ENCODE data around the gene VAMP2.

DNA sequence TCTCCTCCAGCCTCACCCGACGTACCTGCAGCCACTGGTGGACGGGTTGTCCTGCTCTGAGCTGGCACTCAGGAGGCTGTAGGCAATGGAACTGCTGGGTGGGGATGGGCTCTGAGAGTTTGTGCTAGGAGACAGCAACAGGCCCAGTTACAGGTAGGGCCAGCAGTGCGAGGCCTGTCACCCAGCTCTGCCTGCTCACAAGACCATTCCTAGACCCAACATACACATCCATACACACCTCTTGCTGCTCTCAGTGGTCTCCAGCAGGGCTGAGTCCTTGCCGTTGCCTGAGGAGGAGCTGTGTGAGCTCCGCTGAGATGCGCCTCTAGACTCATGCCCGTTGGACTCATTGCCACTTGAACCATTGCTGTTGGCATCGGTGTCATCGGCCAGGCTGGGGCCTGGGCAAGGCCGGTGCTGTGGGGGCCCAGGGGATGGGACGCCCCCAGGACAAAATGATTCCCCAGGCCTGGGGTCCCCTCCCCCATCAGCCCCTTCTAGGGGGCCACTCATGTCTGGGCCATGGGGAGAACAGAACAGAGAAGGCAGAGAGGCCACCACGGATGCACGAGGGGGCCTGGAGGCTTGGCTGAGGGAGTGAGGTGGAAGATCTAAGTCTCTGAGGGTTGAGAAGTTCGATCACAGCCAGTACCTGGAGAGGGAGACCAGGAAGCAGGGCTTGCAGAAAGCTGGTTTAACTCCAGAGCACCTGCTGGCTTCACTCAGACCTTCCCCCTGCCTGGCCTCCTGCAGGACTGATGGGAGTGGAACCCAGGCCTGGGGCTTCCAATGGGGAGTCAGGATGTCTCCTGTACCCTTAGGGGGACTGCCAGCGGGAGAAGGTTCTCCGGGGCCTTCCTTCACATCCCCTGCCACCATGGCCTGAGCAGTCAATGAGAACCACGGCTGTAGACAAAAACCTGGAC is 12.3 kb downstream of the VAMP2 start:
- TF ChIP-seq, protein P1, sequence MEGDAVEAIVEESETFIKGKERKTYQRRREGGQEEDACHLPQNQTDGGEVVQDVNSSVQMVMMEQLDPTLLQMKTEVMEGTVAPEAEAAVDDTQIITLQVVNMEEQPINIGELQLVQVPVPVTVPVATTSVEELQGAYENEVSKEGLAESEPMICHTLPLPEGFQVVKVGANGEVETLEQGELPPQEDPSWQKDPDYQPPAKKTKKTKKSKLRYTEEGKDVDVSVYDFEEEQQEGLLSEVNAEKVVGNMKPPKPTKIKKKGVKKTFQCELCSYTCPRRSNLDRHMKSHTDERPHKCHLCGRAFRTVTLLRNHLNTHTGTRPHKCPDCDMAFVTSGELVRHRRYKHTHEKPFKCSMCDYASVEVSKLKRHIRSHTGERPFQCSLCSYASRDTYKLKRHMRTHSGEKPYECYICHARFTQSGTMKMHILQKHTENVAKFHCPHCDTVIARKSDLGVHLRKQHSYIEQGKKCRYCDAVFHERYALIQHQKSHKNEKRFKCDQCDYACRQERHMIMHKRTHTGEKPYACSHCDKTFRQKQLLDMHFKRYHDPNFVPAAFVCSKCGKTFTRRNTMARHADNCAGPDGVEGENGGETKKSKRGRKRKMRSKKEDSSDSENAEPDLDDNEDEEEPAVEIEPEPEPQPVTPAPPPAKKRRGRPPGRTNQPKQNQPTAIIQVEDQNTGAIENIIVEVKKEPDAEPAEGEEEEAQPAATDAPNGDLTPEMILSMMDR (IDR thresholded peaks at IDR 0.05; ENCODE audit: insufficient read depth, low read length, poor library complexity, severe bottlenecking), result no peak
- TF ChIP-seq EZH2phosphoT487 (conservative IDR thresholded peaks at IDR 0.05; ENCODE audit: low read length), result no peak
